Measurements from ENCODE around the gene NMNAT2. TPM values are rescaled to one million over a fixed set of nuclear protein-coding genes. Genes with fewer than 3 reads are reported as not detected.

NMNAT2 gene
- total RNA-seq, 2 donors from 2014 or later, result 1.7 to 5.1 TPM

- H3K9me3 ChIP-seq (ENCODE audit: control insufficient read depth, low read length), result no peaks in the 10 kb centered on the region
- no peak overlapping the region for H3K27ac Mint-ChIP-seq
These were observed 181.1 kb downstream of the NMNAT2 start for GRCh38 chr1:183237046-183237445.

GRCh38 chr1:183236158-183236725 lies 181.9 kb downstream of the NMNAT2 start:
- Mint-ChIP-seq H3K4me3 (no peak overlapping the region), H3K4me1 (peaks cover 38% of the 10 kb centered on the region), H3K27me3 (ENCODE audit: insufficient read depth) (peaks cover 50% of the 10 kb centered on the region), H3K36me3 (ENCODE audit: low read depth) (no peaks in the 10 kb centered on the region), H3K27ac (no peak overlapping the region), H3K9me3 (no peaks in the 10 kb centered on the region)
- Histone ChIP-seq H3K9me3 (ENCODE audit: control insufficient read depth, low read length) (no peaks in the 10 kb centered on the region), H3K9ac (ENCODE audit: extremely low read depth, low read length, poor library complexity, severe bottlenecking) (no peak overlapping the region), H3K27me3 (ENCODE audit: control insufficient read depth, insufficient read depth, low read length, poor library complexity, severe bottlenecking) (peaks cover 61% of the 10 kb centered on the region), H3K36me3 (ENCODE audit: control insufficient read depth, insufficient read depth, low read length) (no peaks in the 10 kb centered on the region), H3K27ac (ENCODE audit: low read depth, low read length) (no peak overlapping the region), H3K4me1 (ENCODE audit: control insufficient read depth, insufficient read depth, low read length) (peaks cover 15% of the 10 kb centered on the region), H3K4me3 (ENCODE audit: low read length) (no peak overlapping the region)
- WGBS, 2 experiments (ENCODE audit: insufficient coverage in 1 of 2, insufficient read length in 1 of 2), result 62 to 100% methylated on average over 1 to 6 of the region's 6 CpGs
- DNase-seq, result peak; percentile 80
- no peak for TF ChIP-seq CTCF (conservative IDR thresholded peaks at IDR 0.05)

More at GRCh38 chr1:183237046-183237445, 181.1 kb downstream of the NMNAT2 start:
- Mint-ChIP-seq H3K4me3 (no peak overlapping the region), H3K36me3 (ENCODE audit: low read depth) (no peaks in the 10 kb centered on the region), H3K27me3 (ENCODE audit: insufficient read depth) (peaks cover 58% of the 10 kb centered on the region), H3K9me3 (no peaks in the 10 kb centered on the region), H3K4me1 (peaks cover 35% of the 10 kb centered on the region)
- Histone ChIP-seq H3K4me3 (ENCODE audit: low read length) (no peak overlapping the region), H3K36me3 (ENCODE audit: control insufficient read depth, insufficient read depth, low read length) (no peaks in the 10 kb centered on the region), H3K27ac (ENCODE audit: low read depth, low read length) (no peak overlapping the region), H3K4me1 (ENCODE audit: control insufficient read depth, insufficient read depth, low read length) (peaks cover 15% of the 10 kb centered on the region), H3K9ac (ENCODE audit: extremely low read depth, low read length, poor library complexity, severe bottlenecking) (no peak overlapping the region), H3K27me3 (ENCODE audit: control insufficient read depth, insufficient read depth, low read length, poor library complexity, severe bottlenecking) (peaks cover 66% of the 10 kb centered on the region)
- DNase-seq, result no peak
- 97% methylated on average over 2 of the region's 2 CpGs; no CpG with 5 or more reads in 1 of the 2 experiments for WGBS, 2 experiments (ENCODE audit: insufficient coverage in 1 of 2, insufficient read length in 1 of 2)
- TF ChIP-seq CTCF (conservative IDR thresholded peaks at IDR 0.05), result no peak

GRCh38 chr1:183235503-183235902 lies 182.7 kb downstream of the NMNAT2 start:
- peak overlapping the region; percentile 21 for H3K9ac ChIP-seq (ENCODE audit: extremely low read depth, low read length, poor library complexity, severe bottlenecking)
- peak overlapping the region; percentile 16 for H3K27ac ChIP-seq (ENCODE audit: low read depth, low read length)
- peak overlapping the region; percentile 32 for H3K4me3 Mint-ChIP-seq
- no peaks in the 10 kb centered on the region for H3K36me3 Mint-ChIP-seq (ENCODE audit: low read depth)
- H3K4me1 ChIP-seq (ENCODE audit: control insufficient read depth, insufficient read depth, low read length), result peaks cover 15% of the 10 kb centered on the region
- H3K27ac Mint-ChIP-seq, result peak overlapping the region; percentile 81
- 78 to 92% methylated on average over 11 to 14 of the region's 14 CpGs for WGBS, 2 experiments (ENCODE audit: insufficient coverage in 1 of 2, insufficient read length in 1 of 2)
- no peaks in the 10 kb centered on the region for H3K9me3 Mint-ChIP-seq
- H3K27me3 Mint-ChIP-seq (ENCODE audit: insufficient read depth), result peaks cover 43% of the 10 kb centered on the region
- H3K27me3 ChIP-seq (ENCODE audit: control insufficient read depth, insufficient read depth, low read length, poor library complexity, severe bottlenecking), result peaks cover 54% of the 10 kb centered on the region
- H3K36me3 ChIP-seq (ENCODE audit: control insufficient read depth, insufficient read depth, low read length), result no peaks in the 10 kb centered on the region
- DNase-seq, result peak; percentile 61
- H3K4me3 ChIP-seq (ENCODE audit: low read length), result peak overlapping the region; percentile 73
- peaks cover 38% of the 10 kb centered on the region for H3K4me1 Mint-ChIP-seq
- no peaks in the 10 kb centered on the region for H3K9me3 ChIP-seq (ENCODE audit: control insufficient read depth, low read length)
- no peak for TF ChIP-seq CTCF (conservative IDR thresholded peaks at IDR 0.05)
